Spleen (tissue), 11 donors: ENCODE results near the gene TMEM120A. TPM values are rescaled to one million over a fixed set of nuclear protein-coding genes. Genes with fewer than 3 reads are reported as not detected.

Experiments used
- DNase-seq: peaks from one replicate; pipeline ENCODE4 v3.0.0-alpha.2; 2020
- H3K27ac ChIP-seq, 8 donors: fragments of 200-600 bp; sonication (generic) in 7 of 8; 1 replicate in 4 of 8; 2 replicates in 4 of 8; pipeline versions ENCODE4 v1.5.0 to v1.8.0; 2016 to 2021; ENCODE audit warnings: inconsistent platforms in 4 of 8, mild to moderate bottlenecking in 4 of 8, moderate library complexity in 1 of 8
- H3K27me3 ChIP-seq, 7 donors: fragments of 200-600 bp; sonication (generic) in 6 of 7; replicated peaks in 1 of 7; 1 replicate in 4 of 7; 2 replicates in 3 of 7; pipeline versions ENCODE4 v1.5.0 to v1.8.0; 2016 to 2021; ENCODE audit warnings: inconsistent platforms in 3 of 7, mild to moderate bottlenecking in 1 of 7
- H3K36me3 ChIP-seq, 6 donors: fragments of 200-600 bp; sonication (generic) in 5 of 6; 1 replicate in 4 of 6; 2 replicates in 2 of 6; pipeline versions ENCODE4 v1.5.0 to v1.8.0; 2016 to 2021; ENCODE audit warnings: inconsistent platforms in 2 of 6
- H3K4me1 ChIP-seq, 6 donors: fragments of 200-600 bp; sonication (generic) in 5 of 6; 1 replicate in 3 of 6; 2 replicates in 3 of 6; pipeline versions ENCODE4 v1.5.0 to v1.8.0; 2016 to 2021; ENCODE audit warnings: inconsistent platforms in 3 of 6
- H3K4me3 ChIP-seq, 8 donors: fragments of 200-600 bp; sonication (generic) in 7 of 8; 1 replicate in 4 of 8; 2 replicates in 4 of 8; pipeline versions ENCODE4 v1.5.0 to v1.8.0; 2016 to 2021; ENCODE audit warnings: inconsistent platforms in 4 of 8, mild to moderate bottlenecking in 4 of 8, moderate library complexity in 2 of 8
- H3K9me3 ChIP-seq, 8 donors: fragments of 200-600 bp; sonication (generic) in 7 of 8; 1 replicate in 4 of 8; 2 replicates in 4 of 8; pipeline versions ENCODE4 v1.5.0 to v1.8.0; 2016 to 2021; ENCODE audit warnings: inconsistent platforms in 4 of 8
- POLR2A ChIP-seq, 3 donors: fragments of 450-650 bp; IDR thresholded peaks; one replicate each; pipeline ENCODE4 v1.5.1; 2017; ENCODE audit warnings: antibody characterized with exemption in 3 of 3, mild to moderate bottlenecking in 1 of 3
- POLR2AphosphoS5 ChIP-seq, 3 donors: sonication (generic); formaldehyde crosslinking; IDR thresholded peaks; one replicate each; pipeline ENCODE4 v1.5.1; 2017; ENCODE audit warnings: antibody characterized with exemption in 3 of 3
- WGBS, 5 donors: extraction: QIAGEN DNeasy Blood & Tissue Kit in 3 of 5; methylation state at CpG; one replicate each; pipeline versions ENCODE4 v1.1.5 to v1.1.7; 2013 to 2018; 5-methylcytosine and 5-hydroxymethylcytosine counted together
- intact Hi-C: fragments of 100-400 bp; cut with DNase I; formaldehyde crosslinking; loops from one replicate; pipeline ENCODE4 v1.15.0; 2023; ENCODE audit warnings: low total_unique reads
- polyA plus RNA-seq, 3 donors: library from polyadenylated mRNA; stranded (reverse); fragments of 200-250 nt; gene quantifications; one replicate each; pipeline ENCODE4 v1.2.1, GENCODE V29; 2013
- total RNA-seq, 7 donors: library from RNA; depleted of rRNA in 3 of 7; stranded (reverse); fragments of >200 nt in 3 of 7; fragmentation: NEBNext Ultra II Directional in 4 of 7; extraction: Animal tissue kit (Norgen Biotek cat#: 25700) in 4 of 7; gene quantifications; one replicate each; pipeline versions ENCODE4 v1.1.0 to v1.2.1, GENCODE V29; 2016 to 2021
- TF ChIP-seq, protein P1 (sequence below), 11 experiments: fragments of 200-600 bp in 7 of 11; fragments of 450-650 bp in 4 of 11; sonication (generic) in 4 of 11; IDR thresholded peaks in 8 of 11; conservative IDR thresholded peaks in 3 of 11; 1 replicate in 7 of 11; 2 replicates in 4 of 11; pipeline versions ENCODE4 v1.4.0 to v1.8.0; 2016 to 2021; ENCODE audit warnings: antibody characterized with exemption in 11 of 11, inconsistent platforms in 4 of 11, mild to moderate bottlenecking in 1 of 11
- donor health status: healthy with polysubstance abuse.
- donor health status: DM: no; HTN: no; CAD: no; lungs with moderate emphysema.
- donor health status: DM: no; HTN: no; CAD: no.
- donor health status: Bipolar disorder and iron deficiency.
- donor health status: healthy.
- donor health status: DM: no; HTN: no; CAD: no.
- donor health status: DM: yes; HTN: yes; CAD: no.

Gene TMEM120A
- total and polyA plus RNA-seq, 10 donors = 24.9 to 66.2 (median 46.6) TPM

DNA sequence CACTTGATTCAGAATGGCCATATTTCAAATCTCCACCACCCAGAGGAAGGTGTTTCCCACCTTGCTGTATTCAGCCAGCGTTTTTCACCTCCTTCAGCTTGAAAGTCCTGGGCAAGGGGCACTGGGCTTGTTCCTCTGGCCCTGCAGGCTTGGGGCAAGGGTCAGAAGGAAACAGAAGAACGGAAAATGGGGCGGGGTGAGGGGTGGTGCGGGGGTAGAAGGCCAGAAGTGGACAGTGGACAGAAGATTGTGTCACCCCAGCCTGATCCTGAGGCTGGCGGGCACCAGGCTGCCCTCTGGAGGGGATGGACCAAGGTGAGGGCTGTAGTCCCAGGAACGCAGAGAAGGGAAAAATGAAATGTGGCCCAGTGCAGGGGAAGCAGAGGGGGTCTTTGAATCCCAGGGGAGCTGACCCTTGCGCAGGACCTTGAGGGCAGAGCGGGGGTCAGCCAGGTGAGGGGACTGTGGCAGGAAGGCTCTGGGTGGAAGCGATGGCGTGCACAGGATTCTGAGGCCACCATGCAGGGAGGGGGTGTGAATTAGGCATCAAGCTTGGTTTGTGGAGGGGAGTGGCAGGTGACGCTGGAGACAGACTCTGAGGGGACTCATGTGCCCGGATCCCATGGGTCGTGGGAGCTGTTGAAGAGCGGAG, 23.0 kb downstream of the TMEM120A start:
- no peak overlapping the region for H3K4me3 ChIP-seq
- 77 to 83% (median 80%) methylated on average over 14 of the region's 14 CpGs for WGBS, 5 donors
- peaks cover 10 to 55% (median 39%) of the 10 kb centered on the region in 6 donors for H3K4me1 ChIP-seq
- no peaks in the 10 kb centered on the region for H3K9me3 ChIP-seq
- peaks cover 0 to 84% (median 21%) of the 10 kb centered on the region in 6 donors for H3K36me3 ChIP-seq
- peak overlapping the region in 3 of 8 donors; percentile 32 to 51 (median 38) for H3K27ac ChIP-seq
- no peak for DNase-seq
- no peaks in the 10 kb centered on the region for H3K27me3 ChIP-seq
- intact Hi-C loops = no loop called here
- TF ChIP-seq, protein P1, sequence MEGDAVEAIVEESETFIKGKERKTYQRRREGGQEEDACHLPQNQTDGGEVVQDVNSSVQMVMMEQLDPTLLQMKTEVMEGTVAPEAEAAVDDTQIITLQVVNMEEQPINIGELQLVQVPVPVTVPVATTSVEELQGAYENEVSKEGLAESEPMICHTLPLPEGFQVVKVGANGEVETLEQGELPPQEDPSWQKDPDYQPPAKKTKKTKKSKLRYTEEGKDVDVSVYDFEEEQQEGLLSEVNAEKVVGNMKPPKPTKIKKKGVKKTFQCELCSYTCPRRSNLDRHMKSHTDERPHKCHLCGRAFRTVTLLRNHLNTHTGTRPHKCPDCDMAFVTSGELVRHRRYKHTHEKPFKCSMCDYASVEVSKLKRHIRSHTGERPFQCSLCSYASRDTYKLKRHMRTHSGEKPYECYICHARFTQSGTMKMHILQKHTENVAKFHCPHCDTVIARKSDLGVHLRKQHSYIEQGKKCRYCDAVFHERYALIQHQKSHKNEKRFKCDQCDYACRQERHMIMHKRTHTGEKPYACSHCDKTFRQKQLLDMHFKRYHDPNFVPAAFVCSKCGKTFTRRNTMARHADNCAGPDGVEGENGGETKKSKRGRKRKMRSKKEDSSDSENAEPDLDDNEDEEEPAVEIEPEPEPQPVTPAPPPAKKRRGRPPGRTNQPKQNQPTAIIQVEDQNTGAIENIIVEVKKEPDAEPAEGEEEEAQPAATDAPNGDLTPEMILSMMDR (IDR thresholded peaks at IDR 0.05 in 8 of 11, conservative IDR thresholded peaks at IDR 0.05 in 3 of 11) = no peak
- peak in 1 of 3 donors; percentile 35 for TF ChIP-seq POLR2AphosphoS5 (IDR thresholded peaks at IDR 0.05)

DNA sequence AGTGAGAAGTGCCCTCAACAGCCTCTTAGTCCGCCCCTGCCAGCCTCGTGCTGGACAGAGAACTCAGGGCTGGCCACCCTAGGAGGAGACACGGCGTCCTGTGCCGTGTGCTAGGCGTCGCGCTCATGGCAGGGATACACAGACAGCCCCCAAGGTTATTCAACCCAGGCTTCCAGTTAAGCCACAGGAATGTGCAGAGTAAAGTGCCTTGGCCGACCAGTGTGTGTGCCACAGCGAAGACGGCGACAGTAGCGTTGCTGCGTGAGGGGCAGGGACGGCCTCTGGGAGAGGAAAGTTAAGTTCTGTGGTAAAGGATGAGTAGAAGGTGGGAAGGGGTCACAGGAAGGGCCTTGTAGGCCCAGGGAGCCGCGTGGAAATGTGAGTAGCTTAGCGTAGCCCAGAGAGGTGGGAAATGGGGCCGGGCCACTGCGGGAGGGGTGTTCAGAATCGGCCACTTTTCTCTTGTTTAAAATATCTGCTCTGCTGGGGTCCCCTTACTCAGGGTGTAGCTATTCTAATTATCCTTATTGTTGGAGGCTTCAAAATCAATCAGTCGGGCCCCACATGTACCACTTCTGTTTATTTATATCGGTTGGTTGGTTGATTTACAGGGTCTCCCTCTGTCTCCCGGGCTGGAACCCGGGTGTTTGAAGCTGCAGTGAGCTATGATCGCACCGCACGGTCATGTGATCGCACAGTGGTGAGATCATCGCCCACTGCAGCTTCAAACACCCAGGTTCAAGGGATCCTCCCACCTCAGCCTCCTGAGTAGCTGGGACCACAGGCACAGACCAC, 24.5 kb downstream of the TMEM120A start:
- Histone ChIP-seq H3K36me3 (peaks cover 0 to 86% (median 21%) of the 10 kb centered on the region in 6 donors), H3K9me3 (no peaks in the 10 kb centered on the region), H3K4me3 (no peak overlapping the region), H3K27ac (peak overlapping the region in 1 of 8 donors; percentile 14), H3K27me3 (no peaks in the 10 kb centered on the region), H3K4me1 (peaks cover 17 to 70% (median 48%) of the 10 kb centered on the region in 6 donors)
- 92 to 95% (median 94%) methylated on average over 30 of the region's 30 CpGs for WGBS, 5 donors
- TF ChIP-seq, protein P1 (IDR thresholded peaks at IDR 0.05 in 8 of 11, conservative IDR thresholded peaks at IDR 0.05 in 3 of 11) = no peak
- TF ChIP-seq POLR2A (IDR thresholded peaks at IDR 0.05) (no peak), POLR2AphosphoS5 (IDR thresholded peaks at IDR 0.05) (no peak)
- DNase-seq = peak; percentile 59
- intact Hi-C loops = no loop called here

DNA sequence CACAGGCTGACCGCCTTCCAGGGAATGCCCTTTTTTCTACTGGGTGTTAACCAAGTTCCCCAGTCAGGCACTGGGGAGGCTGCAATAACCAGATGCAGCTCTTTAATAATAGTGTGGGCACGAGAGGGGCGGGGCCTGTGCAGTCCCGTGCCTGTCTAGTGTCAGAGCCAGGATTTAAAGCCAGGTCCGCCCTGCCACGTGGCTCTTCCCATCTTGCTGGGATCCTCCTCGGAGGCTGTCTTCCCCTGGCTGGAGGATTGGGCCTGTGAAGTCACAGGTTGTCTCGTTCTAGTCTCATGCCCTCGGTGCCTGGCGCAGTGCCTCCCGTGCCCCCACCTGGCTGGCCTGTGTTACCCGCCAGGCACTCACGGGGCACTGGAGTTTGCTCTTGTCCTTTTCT, 25.2 kb downstream of the TMEM120A start:
- no peak overlapping the region for H3K4me3 ChIP-seq
- H3K4me1 ChIP-seq = peaks cover 17 to 77% (median 52%) of the 10 kb centered on the region in 6 donors
- no peaks in the 10 kb centered on the region for H3K27me3 ChIP-seq
- H3K27ac ChIP-seq = peak overlapping the region in 5 of 8 donors; percentile 14 to 62 (median 62)
- intact Hi-C loops = no loop called here
- peak; percentile 59 for DNase-seq
- WGBS, 5 donors = 86 to 92% (median 91%) methylated on average over 9 to 13 of the region's 13 CpGs
- peaks cover 0 to 83% (median 21%) of the 10 kb centered on the region in 6 donors for H3K36me3 ChIP-seq
- TF ChIP-seq, protein P1 (IDR thresholded peaks at IDR 0.05 in 8 of 11, conservative IDR thresholded peaks at IDR 0.05 in 3 of 11) = no peak
- TF ChIP-seq POLR2AphosphoS5 (IDR thresholded peaks at IDR 0.05) = peak in 1 of 3 donors; percentile 5
- TF ChIP-seq POLR2A (IDR thresholded peaks at IDR 0.05) = no peak
- H3K9me3 ChIP-seq = no peaks in the 10 kb centered on the region

DNA sequence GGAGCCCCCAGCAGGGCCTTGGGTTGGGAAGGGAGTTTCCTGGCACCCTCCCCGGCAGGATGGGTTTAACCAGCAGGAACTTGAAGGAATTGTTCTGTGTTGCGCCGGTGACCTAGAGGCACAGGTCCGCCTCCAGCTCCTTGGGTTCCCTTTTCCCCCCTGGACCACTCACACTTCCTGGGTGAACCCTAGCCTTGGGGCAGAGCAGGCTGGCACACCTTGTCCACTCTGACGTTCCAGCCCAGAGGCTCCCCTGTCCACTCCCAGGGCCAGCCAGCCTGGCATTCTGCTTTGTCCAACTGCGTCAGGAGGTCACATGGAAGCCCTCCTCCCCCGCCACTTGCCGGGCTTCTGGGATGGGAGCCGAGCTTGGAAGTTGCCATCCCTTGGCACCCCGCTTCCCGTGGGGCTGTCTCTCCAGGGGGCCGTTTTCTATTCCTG, 25.8 kb downstream of the TMEM120A start:
- no peak for TF ChIP-seq POLR2AphosphoS5 (IDR thresholded peaks at IDR 0.05)
- TF ChIP-seq, protein P1 (IDR thresholded peaks at IDR 0.05 in 8 of 11, conservative IDR thresholded peaks at IDR 0.05 in 3 of 11) = no peak
- TF ChIP-seq POLR2A (IDR thresholded peaks at IDR 0.05) = no peak
- DNase-seq = peak; percentile 58
- peak overlapping the region in 6 of 8 donors; percentile 14 to 62 (median 44) for H3K27ac ChIP-seq

More for the DNA sequence above, 25.8 kb downstream of the TMEM120A start:
- no peaks in the 10 kb centered on the region for H3K9me3 ChIP-seq
- peaks cover 0 to 77% (median 16%) of the 10 kb centered on the region in 6 donors for H3K36me3 ChIP-seq
- 67 to 86% (median 77%) methylated on average over 11 to 12 of the region's 12 CpGs for WGBS, 5 donors
- peaks cover 17 to 83% (median 56%) of the 10 kb centered on the region in 6 donors for H3K4me1 ChIP-seq
- H3K4me3 ChIP-seq = no peak overlapping the region
- intact Hi-C loops = no loop called here
- no peaks in the 10 kb centered on the region for H3K27me3 ChIP-seq
